ENCODE measurements around the gene PICALM. TPM values are rescaled to one million over a fixed set of nuclear protein-coding genes. Genes with fewer than 3 reads are reported as not detected.

PICALM gene
- total RNA-seq, 4 donors from 2014 or later = 198 to 320 (median 220) TPM

- no peak for DNase-seq
- TF ChIP-seq POLR2A (IDR thresholded peaks at IDR 0.05) (no peak), CTCF (IDR thresholded peaks at IDR 0.05) (no peak)
- intact Hi-C loops (cut with DNase I) = no loop called here
- H3K27ac ChIP-seq = peak overlapping the region in 2 of 3 donors; percentile 14 to 26
- H3K4me3 ChIP-seq (replicated peaks in 1 of 3) = no peak overlapping the region
- no peaks in the 10 kb centered on the region for H3K36me3 ChIP-seq
- peaks cover 34 to 37% of the 10 kb centered on the region in 2 donors for H3K4me1 ChIP-seq
- 79 to 83% methylated on average over 1 of the region's 1 CpG for WGBS, 2 donors
- no peaks in the 10 kb centered on the region for H3K9me3 ChIP-seq
- H3K27me3 ChIP-seq = no peaks in the 10 kb centered on the region
These were observed 5.3 kb downstream of the PICALM start for GRCh38 chr11:86063536-86063935.

- H3K4me3 ChIP-seq (replicated peaks in 1 of 3) = no peak overlapping the region
- intact Hi-C loops (cut with DNase I) = no loop called here
- peaks cover 37 to 40% of the 10 kb centered on the region in 2 donors for H3K4me1 ChIP-seq
These were observed 6.2 kb downstream of the PICALM start for GRCh38 chr11:86062719-86063118.

GRCh38 chr11:86061483-86062205 lies 7.2 kb downstream of the PICALM start:
- WGBS, 2 donors = 90% methylated on average over 11 of the region's 11 CpGs
- Histone ChIP-seq H3K36me3 (no peaks in the 10 kb centered on the region), H3K27ac (peak overlapping the region; percentile 0 to 48 (median 40)), H3K4me3 (replicated peaks in 1 of 3) (no peak overlapping the region), H3K4me1 (peaks cover 37 to 40% of the 10 kb centered on the region in 2 donors), H3K27me3 (no peaks in the 10 kb centered on the region), H3K9me3 (no peaks in the 10 kb centered on the region)
- no peak for DNase-seq
- intact Hi-C loops (cut with DNase I) = no loop called here
- TF ChIP-seq CTCF (IDR thresholded peaks at IDR 0.05) = no peak
- no peak for TF ChIP-seq POLR2A (IDR thresholded peaks at IDR 0.05)

More at GRCh38 chr11:86062719-86063118, 6.2 kb downstream of the PICALM start:
- H3K9me3 ChIP-seq = no peaks in the 10 kb centered on the region
- WGBS, 2 donors = 52 to 65% methylated on average over 3 of the region's 3 CpGs
- no peak for TF ChIP-seq POLR2A (IDR thresholded peaks at IDR 0.05)
- TF ChIP-seq CTCF (IDR thresholded peaks at IDR 0.05) = no peak
- H3K36me3 ChIP-seq = no peaks in the 10 kb centered on the region
- no peak for DNase-seq
- peak overlapping the region; percentile 25 to 48 (median 26) for H3K27ac ChIP-seq
- H3K27me3 ChIP-seq = no peaks in the 10 kb centered on the region

- Histone ChIP-seq H3K4me1 (peaks cover 34 to 37% of the 10 kb centered on the region in 2 donors), H3K27me3 (no peaks in the 10 kb centered on the region), H3K36me3 (no peaks in the 10 kb centered on the region), H3K27ac (no peak overlapping the region), H3K9me3 (no peaks in the 10 kb centered on the region), H3K4me3 (replicated peaks in 1 of 3) (no peak overlapping the region)
- intact Hi-C loops (cut with DNase I) = no loop called here
- no peak for DNase-seq
- TF ChIP-seq CTCF (IDR thresholded peaks at IDR 0.05) (no peak), POLR2A (IDR thresholded peaks at IDR 0.05) (no peak)
These were observed 8.3 kb downstream of the PICALM start for GRCh38 chr11:86060544-86060943.

- Histone ChIP-seq H3K9me3 (no peaks in the 10 kb centered on the region), H3K4me3 (replicated peaks in 1 of 3) (no peak overlapping the region), H3K27ac (no peak overlapping the region), H3K36me3 (no peaks in the 10 kb centered on the region), H3K4me1 (peaks cover 34 to 47% of the 10 kb centered on the region in 2 donors), H3K27me3 (no peaks in the 10 kb centered on the region)
- TF ChIP-seq POLR2A (IDR thresholded peaks at IDR 0.05) = no peak
- TF ChIP-seq CTCF (IDR thresholded peaks at IDR 0.05) = no peak
- intact Hi-C loops (cut with DNase I) = no loop called here
- no peak for DNase-seq
These were observed 10.5 kb downstream of the PICALM start for GRCh38 chr11:86058360-86058759.
